ENCODE results near the gene GPR157. TPM values are rescaled to one million over a fixed set of nuclear protein-coding genes. Genes with fewer than 3 reads are reported as not detected.

GPR157 gene
- total RNA-seq, 6 donors from 2014 or later: 12.0 to 26.5 (median 16.7) TPM

- H3K27ac ChIP-seq: peak overlapping the region in 1 of 4 donors; percentile 50
These were observed 24.2 kb upstream of the GPR157 start for GRCh38 chr1:9153152-9153551.

GRCh38 chr1:9152535-9152934 is 23.6 kb upstream of the GPR157 start:
- H3K36me3 ChIP-seq: no peaks in the 10 kb centered on the region
- H3K9me3 ChIP-seq: no peaks in the 10 kb centered on the region
- H3K27ac ChIP-seq: peak overlapping the region; percentile 50 to 82 (median 76)
- peaks cover 16 to 30% (median 24%) of the 10 kb centered on the region in 4 donors for H3K4me1 ChIP-seq
- no peak for DNase-seq
- H3K27me3 ChIP-seq: no peaks in the 10 kb centered on the region
- no peak overlapping the region for H3K4me3 ChIP-seq
- TF ChIP-seq POLR2A (IDR thresholded peaks at IDR 0.05) (no peak), EP300 (IDR thresholded peaks at IDR 0.05) (no peak), POLR2AphosphoS5 (IDR thresholded peaks at IDR 0.05) (no peak)
- no peak for ATAC-seq (ENCODE audit: low FRiP score in 2 of 2)
- WGBS, 2 donors: 77 to 90% methylated on average over 10 of the region's 10 CpGs

More at GRCh38 chr1:9153152-9153551, 24.2 kb upstream of the GPR157 start:
- H3K27me3 ChIP-seq: no peaks in the 10 kb centered on the region
- H3K4me3 ChIP-seq: no peak overlapping the region
- H3K9me3 ChIP-seq: no peaks in the 10 kb centered on the region
- no peak for DNase-seq
- peaks cover 16 to 30% (median 24%) of the 10 kb centered on the region in 4 donors for H3K4me1 ChIP-seq
- TF ChIP-seq CTCF (IDR thresholded peaks at IDR 0.05): no peak
- no peak for TF ChIP-seq EP300 (IDR thresholded peaks at IDR 0.05)
- TF ChIP-seq POLR2A (IDR thresholded peaks at IDR 0.05): no peak
- no peak for TF ChIP-seq POLR2AphosphoS5 (IDR thresholded peaks at IDR 0.05)
- WGBS, 2 donors: 84 to 86% methylated on average over 3 to 4 of the region's 4 CpGs
- no peak for ATAC-seq (ENCODE audit: low FRiP score in 2 of 2)
- no peaks in the 10 kb centered on the region for H3K36me3 ChIP-seq

DNA sequence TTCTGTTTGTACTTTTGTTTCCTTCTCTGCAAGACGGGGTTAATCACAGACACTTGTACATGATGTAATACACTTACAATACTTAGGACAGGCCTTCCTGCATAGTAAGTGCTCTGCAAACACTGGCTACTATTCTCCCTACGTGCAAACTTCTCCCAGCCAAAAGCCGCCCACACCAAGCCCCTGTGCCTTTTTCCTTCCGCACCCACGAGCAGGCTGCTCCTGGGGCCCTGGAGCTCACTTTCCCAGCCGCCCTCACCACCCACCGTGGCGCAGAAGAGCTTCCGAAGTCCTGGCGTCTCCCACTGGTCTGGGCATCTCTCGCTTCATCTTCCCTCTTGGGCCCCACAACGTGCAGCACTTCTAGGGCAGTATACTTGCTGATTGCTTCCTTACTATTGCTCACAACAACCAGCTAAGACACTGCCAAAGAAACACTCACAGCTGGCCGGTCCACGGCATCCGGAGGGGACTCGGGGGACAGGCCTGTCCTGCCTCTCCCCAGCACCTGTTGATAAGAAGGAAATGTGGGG is 22.5 kb upstream of the GPR157 start:
- Histone ChIP-seq H3K36me3 (no peaks in the 10 kb centered on the region), H3K27ac (peak overlapping the region; percentile 74 to 82 (median 80)), H3K4me3 (peak overlapping the region in 1 of 4 donors; percentile 5), H3K9me3 (no peaks in the 10 kb centered on the region), H3K4me1 (peaks cover 16 to 30% (median 24%) of the 10 kb centered on the region in 4 donors), H3K27me3 (no peaks in the 10 kb centered on the region)
- ATAC-seq (ENCODE audit: low FRiP score in 2 of 2) (peak; percentile 79 to 87), DNase-seq (peak; percentile 37 to 66)
- TF ChIP-seq POLR2AphosphoS5 (IDR thresholded peaks at IDR 0.05) (peak in 1 of 2 donors; percentile 36), POLR2A (IDR thresholded peaks at IDR 0.05) (peak in 1 of 4 donors; percentile 38), EP300 (IDR thresholded peaks at IDR 0.05) (peak in 1 of 4 donors; percentile 69), CTCF (IDR thresholded peaks at IDR 0.05) (no peak)
- WGBS, 2 donors: 59 to 60% methylated on average over 16 of the region's 16 CpGs

DNA sequence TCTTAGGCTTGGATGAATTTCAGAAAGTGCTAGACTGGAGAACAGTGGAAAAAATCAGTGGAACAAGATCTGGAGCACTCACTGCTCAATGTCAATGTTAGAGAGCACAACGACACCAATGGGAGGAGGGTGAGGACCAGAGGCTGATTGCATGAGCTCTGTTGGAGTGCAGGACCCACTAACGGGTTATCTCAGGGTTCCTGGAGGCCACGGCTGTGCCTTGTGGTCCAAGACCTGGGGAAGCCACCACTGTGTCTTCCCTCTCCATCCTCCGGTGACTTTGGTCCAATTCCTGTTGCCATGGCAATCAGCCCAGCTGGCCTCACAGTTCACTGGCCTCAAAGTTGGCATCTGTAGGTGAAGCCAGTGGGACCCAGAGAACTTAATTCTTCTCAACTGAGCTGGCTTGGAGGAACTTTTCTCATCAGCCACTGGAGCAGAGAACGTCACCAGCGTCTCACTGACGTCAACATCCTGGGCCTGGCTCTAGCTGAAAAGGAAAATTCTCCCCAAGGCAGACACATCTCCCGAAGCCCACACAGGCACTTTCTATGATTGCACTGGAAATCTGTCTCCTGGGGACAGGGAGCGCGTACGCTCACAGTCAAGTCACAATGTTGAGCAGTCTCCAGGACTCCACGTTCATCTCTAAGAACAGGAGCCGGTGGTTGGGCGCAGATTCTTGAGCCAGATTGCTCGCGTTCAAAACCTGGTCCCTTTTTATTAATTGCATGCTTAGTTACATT is 21.9 kb upstream of the GPR157 start:
- DNase-seq: no peak
- no peaks in the 10 kb centered on the region for H3K27me3 ChIP-seq
- ATAC-seq (ENCODE audit: low FRiP score in 2 of 2): peak; percentile 28 to 74
- H3K4me3 ChIP-seq: no peak overlapping the region
- no peaks in the 10 kb centered on the region for H3K9me3 ChIP-seq
- TF ChIP-seq EP300 (IDR thresholded peaks at IDR 0.05) (no peak), POLR2A (IDR thresholded peaks at IDR 0.05) (no peak), CTCF (IDR thresholded peaks at IDR 0.05) (no peak), POLR2AphosphoS5 (IDR thresholded peaks at IDR 0.05) (no peak)
- H3K27ac ChIP-seq: peak overlapping the region; percentile 74 to 82 (median 80)
- H3K4me1 ChIP-seq: peaks cover 16 to 30% (median 24%) of the 10 kb centered on the region in 4 donors
- WGBS, 2 donors: 76 to 83% methylated on average over 15 to 16 of the region's 16 CpGs
- H3K36me3 ChIP-seq: no peaks in the 10 kb centered on the region

- WGBS, 2 donors: 65 to 72% methylated on average over 11 to 17 of the region's 17 CpGs
- ATAC-seq (ENCODE audit: low FRiP score in 2 of 2) (peak; percentile 30 to 81), DNase-seq (peak; percentile 67 to 76)
- no peak for TF ChIP-seq EP300 (IDR thresholded peaks at IDR 0.05)
- TF ChIP-seq POLR2A (IDR thresholded peaks at IDR 0.05): peak in 1 of 4 donors; percentile 37
- no peak for TF ChIP-seq CTCF (IDR thresholded peaks at IDR 0.05)
- TF ChIP-seq POLR2AphosphoS5 (IDR thresholded peaks at IDR 0.05): peak in 1 of 2 donors; percentile 31
- peak overlapping the region; percentile 74 to 82 (median 80) for H3K27ac ChIP-seq
- H3K27me3 ChIP-seq: no peaks in the 10 kb centered on the region
- H3K36me3 ChIP-seq: no peaks in the 10 kb centered on the region
- peaks cover 16 to 30% (median 24%) of the 10 kb centered on the region in 4 donors for H3K4me1 ChIP-seq
- H3K4me3 ChIP-seq: no peak overlapping the region
- H3K9me3 ChIP-seq: no peaks in the 10 kb centered on the region
These were observed 21.1 kb upstream of the GPR157 start for GRCh38 chr1:9149837-9150581.

Measured in upper lobe of left lung (tissue), 6 donors.